HepG2 (cell line): Measurements from ENCODE around the gene RUSC1. TPM values are rescaled to one million over a fixed set of nuclear protein-coding genes. Genes with fewer than 3 reads are reported as not detected.

Source experiments
- ARNT2 ChIP-seq: sonication (generic); formaldehyde crosslinking; IDR thresholded peaks from 2 replicates; pipeline ENCODE4 v1.8.0; 2022; ENCODE audit warnings: mild to moderate bottlenecking, low read depth, missing genetic modification reagents, moderate library complexity
- ATF5 ChIP-seq: sonication (generic); formaldehyde crosslinking; IDR thresholded peaks from 2 replicates; pipeline ENCODE4 v1.4.0; 2020; ENCODE audit warnings: mild to moderate bottlenecking, low read depth, missing genetic modification reagents
- DDIT3 ChIP-seq: sonication (generic); formaldehyde crosslinking; IDR thresholded peaks from 2 replicates; pipeline ENCODE4 v1.4.0; 2020; ENCODE audit warnings: mild to moderate bottlenecking, missing genetic modification reagents
- E2F1 ChIP-seq: sonication (generic); formaldehyde crosslinking; IDR thresholded peaks from 2 replicates; pipeline ENCODE4 v1.5.0; 2020; ENCODE audit warnings: missing genetic modification reagents
- GZF1 ChIP-seq: sonication (generic); formaldehyde crosslinking; IDR thresholded peaks from 2 replicates; pipeline ENCODE4 v1.5.1; 2020; ENCODE audit warnings: mild to moderate bottlenecking, missing genetic modification reagents
- IKZF4 ChIP-seq: sonication (generic); formaldehyde crosslinking; IDR thresholded peaks from 2 replicates; pipeline ENCODE4 v1.5.1; 2020; ENCODE audit warnings: borderline replicate concordance, mild to moderate bottlenecking, low read depth, missing genetic modification reagents; ENCODE audit errors: not compliant biosample characterization
- NFE2 ChIP-seq: sonication (generic); formaldehyde crosslinking; IDR thresholded peaks from 2 replicates; pipeline ENCODE4 v1.4.0; 2020; ENCODE audit warnings: missing genetic modification reagents
- NR3C1 ChIP-seq: sonication (generic); formaldehyde crosslinking; IDR thresholded peaks from 2 replicates; pipeline ENCODE4 v1.4.0; 2020; ENCODE audit warnings: missing genetic modification reagents
- SALL2 ChIP-seq: sonication (generic); formaldehyde crosslinking; IDR thresholded peaks from 2 replicates; pipeline ENCODE4 v1.8.1; 2023; ENCODE audit warnings: mild to moderate bottlenecking, missing genetic modification reagents, inconsistent platforms
- TP53 ChIP-seq: sonication (generic); formaldehyde crosslinking; conservative IDR thresholded peaks from 2 replicates; pipeline ENCODE4 v1.4.0; 2020; ENCODE audit warnings: missing genetic modification reagents
- ZBED4 ChIP-seq: sonication (generic); formaldehyde crosslinking; IDR thresholded peaks from 2 replicates; pipeline ENCODE4 v1.4.0; 2020; ENCODE audit warnings: missing genetic modification reagents, borderline replicate concordance
- ZBTB42 ChIP-seq: sonication (generic); formaldehyde crosslinking; IDR thresholded peaks from 2 replicates; pipeline ENCODE4 v1.5.0; 2020; ENCODE audit warnings: mild to moderate bottlenecking, missing genetic modification reagents
- ZFP36L2 ChIP-seq: sonication (generic); formaldehyde crosslinking; IDR thresholded peaks from 2 replicates; pipeline ENCODE4 v1.4.0; 2020; ENCODE audit warnings: missing genetic modification reagents
- ZFX ChIP-seq: sonication (generic); formaldehyde crosslinking; IDR thresholded peaks from 2 replicates; pipeline ENCODE4 v1.4.0; 2020; ENCODE audit warnings: mild to moderate bottlenecking, low read depth, missing genetic modification reagents, moderate library complexity
- ZNF329 ChIP-seq: sonication (generic); formaldehyde crosslinking; IDR thresholded peaks from 2 replicates; pipeline ENCODE4 v1.9.0; 2021; ENCODE audit warnings: low read depth, mild to moderate bottlenecking, missing genetic modification reagents
- ZNF335 ChIP-seq: sonication (generic); formaldehyde crosslinking; IDR thresholded peaks from 2 replicates; pipeline ENCODE4 v1.4.0; 2020; ENCODE audit warnings: missing genetic modification reagents
- ZNF768 ChIP-seq: sonication (generic); formaldehyde crosslinking; IDR thresholded peaks from 2 replicates; pipeline ENCODE4 v1.4.0; 2020; ENCODE audit warnings: missing genetic modification reagents
- ZNF780A ChIP-seq: sonication (generic); formaldehyde crosslinking; IDR thresholded peaks from 2 replicates; pipeline ENCODE4 v1.8.0; 2022; ENCODE audit warnings: mild to moderate bottlenecking, missing genetic modification reagents, moderate library complexity
- ZNF878 ChIP-seq: sonication (generic); formaldehyde crosslinking; IDR thresholded peaks from 2 replicates; pipeline ENCODE4 v1.8.1; 2023; ENCODE audit warnings: mild to moderate bottlenecking, missing genetic modification reagents, moderate library complexity
- polyA plus RNA-seq, 8 experiments: library from polyadenylated mRNA; depleted of rRNA in 3 of 8; stranded (reverse) in 7 of 8; unstranded in 1 of 8; fragments of >200 nt; fragmentation: Illumina TruSeq in 4 of 8; extraction: Trizol in 4 of 8; gene quantifications; 2 replicates each; pipeline versions ENCODE4 v1.2.1 to v1.2.3, GENCODE V29; 2011 to 2016; ENCODE audit warnings: low read depth in 4 of 8, missing spikeins in 1 of 8, mixed read lengths in 1 of 8; ENCODE audit not compliant: insufficient read depth in 1 of 8
- total RNA-seq, 5 experiments: library from RNA; depleted of rRNA; stranded (reverse); fragments of >200 nt; fragmentation: Illumina TruSeq; extraction: Trizol; gene quantifications; 2 replicates each; pipeline ENCODE4 v1.2.3, GENCODE V29; 2016; ENCODE audit warnings: low read depth in 1 of 5
- TF ChIP-seq, protein P1 (sequence below): sonication (generic); formaldehyde crosslinking; IDR thresholded peaks from 2 replicates; pipeline ENCODE4 v1.4.0; 2020; ENCODE audit warnings: missing genetic modification reagents

Gene RUSC1
- total and polyA plus RNA-seq, 2 of the 13 experiments (the other 11 are each of a cell fraction or from before 2014, with no cell fraction given) = 18.7 to 20.4 TPM

GRCh38 chr1:155324717-155325602 is 4.3 kb downstream of the RUSC1 start (continued):
- TF ChIP-seq, protein P1, sequence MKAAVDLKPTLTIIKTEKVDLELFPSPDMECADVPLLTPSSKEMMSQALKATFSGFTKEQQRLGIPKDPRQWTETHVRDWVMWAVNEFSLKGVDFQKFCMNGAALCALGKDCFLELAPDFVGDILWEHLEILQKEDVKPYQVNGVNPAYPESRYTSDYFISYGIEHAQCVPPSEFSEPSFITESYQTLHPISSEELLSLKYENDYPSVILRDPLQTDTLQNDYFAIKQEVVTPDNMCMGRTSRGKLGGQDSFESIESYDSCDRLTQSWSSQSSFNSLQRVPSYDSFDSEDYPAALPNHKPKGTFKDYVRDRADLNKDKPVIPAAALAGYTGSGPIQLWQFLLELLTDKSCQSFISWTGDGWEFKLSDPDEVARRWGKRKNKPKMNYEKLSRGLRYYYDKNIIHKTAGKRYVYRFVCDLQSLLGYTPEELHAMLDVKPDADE (CRISPR knock-in tag) = 0 out of 2 replicates have a peak, but pooled peaks have one; percentile 13
- no peak for TF ChIP-seq E2F1 (CRISPR knock-in tag)
- 0 out of 2 replicates have a peak, but pooled peaks have one; percentile 21 for TF ChIP-seq ZNF768 (CRISPR knock-in tag)
- no peak for TF ChIP-seq ZNF780A (CRISPR knock-in tag)
- TF ChIP-seq SALL2 (CRISPR knock-in tag) = peak; percentile 20; the same call in 1 of the 2 replicates
- 0 out of 2 replicates have a peak, but pooled peaks have one; percentile 49 for TF ChIP-seq ZBTB42 (CRISPR knock-in tag)
- no peak for TF ChIP-seq TP53 (CRISPR knock-in tag)
- TF ChIP-seq ZNF335 (CRISPR knock-in tag) = no peak
- TF ChIP-seq NFE2 = no peak
- no peak for TF ChIP-seq ARNT2 (CRISPR knock-in tag)
- no peak for TF ChIP-seq NR3C1 (CRISPR knock-in tag)
- TF ChIP-seq ZFP36L2 (CRISPR knock-in tag) = no peak
- TF ChIP-seq ZBED4 (CRISPR knock-in tag) = no peak
- no peak for TF ChIP-seq GZF1
- TF ChIP-seq ZNF878 (CRISPR knock-in tag) = no peak; the same call in 1 of the 2 replicates
- TF ChIP-seq ZNF329 (CRISPR knock-in tag) = no peak
- no peak for TF ChIP-seq DDIT3 (CRISPR knock-in tag)
- no peak; the same call in 1 of the 2 replicates for TF ChIP-seq ATF5 (CRISPR knock-in tag)
- TF ChIP-seq IKZF4 (CRISPR knock-in tag) = peak; percentile 57
- TF ChIP-seq ZFX (CRISPR knock-in tag) = 0 out of 2 replicates have a peak, but pooled peaks have one; percentile 35
